ENCODE data around the gene POU2F2. TPM values are rescaled to one million over a fixed set of nuclear protein-coding genes. Genes with fewer than 3 reads are reported as not detected.

The POU2F2 gene
- total RNA-seq, 1 experiment from 2014 or later, result 61.9 TPM

- H3K79me2 ChIP-seq (ENCODE audit: low read length), result no peaks in the 10 kb centered on the region
- no peaks in the 10 kb centered on the region for H3K9me2 ChIP-seq (replicated peaks; ENCODE audit: insufficient read depth, low read length)
- H3K27ac ChIP-seq (ENCODE audit: low read length), result no peak overlapping the region
- H3K4me3 ChIP-seq (ENCODE audit: low read length), result no peak overlapping the region
- no peak overlapping the region for H3K9ac ChIP-seq (ENCODE audit: low read length)
- peaks cover 6% of the 10 kb centered on the region for H3K4me1 ChIP-seq (ENCODE audit: low read length)
- H2AFZ ChIP-seq (ENCODE audit: low read length), result no peak overlapping the region
- no peak for DNase-seq
- no peak overlapping the region for H3K4me2 ChIP-seq (ENCODE audit: low read depth, low read length, poor library complexity, severe bottlenecking)
- no peaks in the 10 kb centered on the region for H3K27me3 ChIP-seq (ENCODE audit: low read length)
- H4K20me1 ChIP-seq (ENCODE audit: insufficient read depth, low read depth, low read length), result 0 out of 2 replicates have a peak, but pooled peaks cover 3% of the 10 kb centered on the region
- H3K36me3 ChIP-seq (ENCODE audit: insufficient read depth, low read length), result no peaks in the 10 kb centered on the region
- no peaks in the 10 kb centered on the region for H3K9me3 ChIP-seq (ENCODE audit: low read length)
Observed at GRCh38 chr19:42152910-42153671, 20.8 kb upstream of the POU2F2 start.

- DNase-seq, result no peak
- Histone ChIP-seq H3K4me3 (ENCODE audit: low read length) (no peak overlapping the region), H3K9ac (ENCODE audit: low read length) (no peak overlapping the region), H3K4me1 (ENCODE audit: low read length) (peaks cover 6% of the 10 kb centered on the region), H3K27ac (ENCODE audit: low read length) (no peak overlapping the region), H3K9me3 (ENCODE audit: low read length) (no peaks in the 10 kb centered on the region), H3K4me2 (ENCODE audit: low read depth, low read length, poor library complexity, severe bottlenecking) (no peak overlapping the region), H2AFZ (ENCODE audit: low read length) (no peak overlapping the region), H4K20me1 (ENCODE audit: insufficient read depth, low read depth, low read length) (0 out of 2 replicates have a peak, but pooled peaks cover 7% of the 10 kb centered on the region), H3K27me3 (ENCODE audit: low read length) (no peaks in the 10 kb centered on the region), H3K9me2 (replicated peaks; ENCODE audit: insufficient read depth, low read length) (no peaks in the 10 kb centered on the region), H3K79me2 (ENCODE audit: low read length) (no peaks in the 10 kb centered on the region), H3K36me3 (ENCODE audit: insufficient read depth, low read length) (no peaks in the 10 kb centered on the region)
Observed at GRCh38 chr19:42151782-42152684, 19.8 kb upstream of the POU2F2 start.

DNA sequence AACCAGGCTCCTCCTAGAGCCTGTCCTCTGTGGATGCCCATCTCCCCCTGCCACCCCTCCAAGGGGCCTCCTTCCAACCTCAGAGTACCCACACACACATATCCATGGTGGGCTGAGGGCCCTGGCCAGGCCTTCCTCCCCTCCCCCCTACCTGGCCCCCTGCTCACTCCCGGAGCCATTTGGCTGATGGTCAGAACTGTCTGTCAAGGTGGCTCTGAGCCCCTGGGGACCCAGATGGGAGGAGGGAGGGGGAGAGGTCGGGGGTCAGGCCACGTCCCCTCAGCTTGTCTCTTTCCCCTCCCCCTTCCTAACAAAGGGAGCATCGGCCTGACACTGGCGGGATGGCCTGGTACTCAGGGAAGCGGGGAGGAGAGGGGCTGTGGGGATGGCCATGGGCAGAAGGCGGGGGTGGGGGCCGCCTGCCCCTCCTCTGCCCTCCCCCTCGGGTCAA, 18.7 kb upstream of the POU2F2 start:
- Histone ChIP-seq H3K4me1 (ENCODE audit: low read length) (peaks cover 6% of the 10 kb centered on the region), H3K4me3 (ENCODE audit: low read length) (no peak overlapping the region), H3K9me3 (ENCODE audit: low read length) (no peaks in the 10 kb centered on the region), H2AFZ (ENCODE audit: low read length) (no peak overlapping the region), H3K79me2 (ENCODE audit: low read length) (no peaks in the 10 kb centered on the region), H3K9me2 (replicated peaks; ENCODE audit: insufficient read depth, low read length) (no peaks in the 10 kb centered on the region), H3K27ac (ENCODE audit: low read length) (no peak overlapping the region), H3K4me2 (ENCODE audit: low read depth, low read length, poor library complexity, severe bottlenecking) (no peak overlapping the region), H4K20me1 (ENCODE audit: insufficient read depth, low read depth, low read length) (peaks cover 7% of the 10 kb centered on the region; the same call in 1 of the 2 replicates), H3K36me3 (ENCODE audit: insufficient read depth, low read length) (no peaks in the 10 kb centered on the region), H3K27me3 (ENCODE audit: low read length) (no peaks in the 10 kb centered on the region), H3K9ac (ENCODE audit: low read length) (no peak overlapping the region)
- DNase-seq, result no peak

DNA sequence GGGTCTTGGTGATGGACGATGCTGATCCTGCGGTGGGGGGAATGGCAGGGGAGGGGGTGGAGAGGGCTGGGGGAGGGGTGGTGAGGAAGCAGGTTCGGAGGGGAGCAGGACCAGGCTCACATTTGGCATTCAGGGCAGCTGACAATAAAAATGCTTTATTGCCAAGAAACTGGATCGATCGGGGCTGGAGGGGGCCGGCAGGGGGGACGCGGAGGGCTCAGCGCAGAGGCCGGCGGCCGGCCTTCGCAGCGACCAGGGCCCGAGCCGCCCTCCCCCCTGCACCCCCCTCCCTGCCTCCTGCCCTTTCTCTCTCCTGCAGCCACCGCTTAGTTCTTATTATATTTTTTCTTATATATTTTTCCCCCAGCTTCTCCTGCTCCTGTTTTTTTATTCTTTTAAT, 18.1 kb upstream of the POU2F2 start:
- H3K4me3 ChIP-seq (ENCODE audit: low read length), result no peak overlapping the region
- no peaks in the 10 kb centered on the region for H3K9me3 ChIP-seq (ENCODE audit: low read length)
- H3K36me3 ChIP-seq (ENCODE audit: insufficient read depth, low read length), result no peaks in the 10 kb centered on the region
- no peaks in the 10 kb centered on the region for H3K27me3 ChIP-seq (ENCODE audit: low read length)
- peaks cover 6% of the 10 kb centered on the region for H3K4me1 ChIP-seq (ENCODE audit: low read length)
- peaks cover 9% of the 10 kb centered on the region; the same call in 1 of the 2 replicates for H4K20me1 ChIP-seq (ENCODE audit: insufficient read depth, low read depth, low read length)
- no peak overlapping the region for H2AFZ ChIP-seq (ENCODE audit: low read length)
- H3K27ac ChIP-seq (ENCODE audit: low read length), result no peak overlapping the region
- no peaks in the 10 kb centered on the region for H3K9me2 ChIP-seq (replicated peaks; ENCODE audit: insufficient read depth, low read length)
- no peaks in the 10 kb centered on the region for H3K79me2 ChIP-seq (ENCODE audit: low read length)
- H3K9ac ChIP-seq (ENCODE audit: low read length), result no peak overlapping the region
- DNase-seq, result no peak
- H3K4me2 ChIP-seq (ENCODE audit: low read depth, low read length, poor library complexity, severe bottlenecking), result no peak overlapping the region

- H3K9me2 ChIP-seq (replicated peaks; ENCODE audit: insufficient read depth, low read length), result no peaks in the 10 kb centered on the region
- no peaks in the 10 kb centered on the region for H3K27me3 ChIP-seq (ENCODE audit: low read length)
- H3K4me3 ChIP-seq (ENCODE audit: low read length), result no peak overlapping the region
- H3K9ac ChIP-seq (ENCODE audit: low read length), result no peak overlapping the region
- H2AFZ ChIP-seq (ENCODE audit: low read length), result no peak overlapping the region
- peaks cover 2% of the 10 kb centered on the region for H3K4me1 ChIP-seq (ENCODE audit: low read length)
- H3K27ac ChIP-seq (ENCODE audit: low read length), result no peak overlapping the region
- H3K36me3 ChIP-seq (ENCODE audit: insufficient read depth, low read length), result no peaks in the 10 kb centered on the region
- H3K4me2 ChIP-seq (ENCODE audit: low read depth, low read length, poor library complexity, severe bottlenecking), result no peak overlapping the region
- no peaks in the 10 kb centered on the region for H3K79me2 ChIP-seq (ENCODE audit: low read length)
- peak; percentile 37 for DNase-seq
- H3K9me3 ChIP-seq (ENCODE audit: low read length), result no peaks in the 10 kb centered on the region
- peaks cover 11% of the 10 kb centered on the region; the same call in 1 of the 2 replicates for H4K20me1 ChIP-seq (ENCODE audit: insufficient read depth, low read depth, low read length)
Observed at GRCh38 chr19:42149447-42150202, 17.4 kb upstream of the POU2F2 start.

- no peak overlapping the region for H3K27ac ChIP-seq (ENCODE audit: low read length)
- H3K4me1 ChIP-seq (ENCODE audit: low read length), result no peaks in the 10 kb centered on the region
- no peaks in the 10 kb centered on the region for H3K9me3 ChIP-seq (ENCODE audit: low read length)
- peaks cover 18% of the 10 kb centered on the region; the same call in 1 of the 2 replicates for H4K20me1 ChIP-seq (ENCODE audit: insufficient read depth, low read depth, low read length)
- no peak overlapping the region for H3K4me2 ChIP-seq (ENCODE audit: low read depth, low read length, poor library complexity, severe bottlenecking)
- no peaks in the 10 kb centered on the region for H3K36me3 ChIP-seq (ENCODE audit: insufficient read depth, low read length)
- no peaks in the 10 kb centered on the region for H3K79me2 ChIP-seq (ENCODE audit: low read length)
- H3K4me3 ChIP-seq (ENCODE audit: low read length), result no peak overlapping the region
- H3K9me2 ChIP-seq (replicated peaks; ENCODE audit: insufficient read depth, low read length), result no peaks in the 10 kb centered on the region
- no peak overlapping the region for H3K9ac ChIP-seq (ENCODE audit: low read length)
- DNase-seq, result no peak
- H2AFZ ChIP-seq (ENCODE audit: low read length), result no peak overlapping the region
- H3K27me3 ChIP-seq (ENCODE audit: low read length), result no peaks in the 10 kb centered on the region
Observed at GRCh38 chr19:42148266-42148665, 16.0 kb upstream of the POU2F2 start.

DNA sequence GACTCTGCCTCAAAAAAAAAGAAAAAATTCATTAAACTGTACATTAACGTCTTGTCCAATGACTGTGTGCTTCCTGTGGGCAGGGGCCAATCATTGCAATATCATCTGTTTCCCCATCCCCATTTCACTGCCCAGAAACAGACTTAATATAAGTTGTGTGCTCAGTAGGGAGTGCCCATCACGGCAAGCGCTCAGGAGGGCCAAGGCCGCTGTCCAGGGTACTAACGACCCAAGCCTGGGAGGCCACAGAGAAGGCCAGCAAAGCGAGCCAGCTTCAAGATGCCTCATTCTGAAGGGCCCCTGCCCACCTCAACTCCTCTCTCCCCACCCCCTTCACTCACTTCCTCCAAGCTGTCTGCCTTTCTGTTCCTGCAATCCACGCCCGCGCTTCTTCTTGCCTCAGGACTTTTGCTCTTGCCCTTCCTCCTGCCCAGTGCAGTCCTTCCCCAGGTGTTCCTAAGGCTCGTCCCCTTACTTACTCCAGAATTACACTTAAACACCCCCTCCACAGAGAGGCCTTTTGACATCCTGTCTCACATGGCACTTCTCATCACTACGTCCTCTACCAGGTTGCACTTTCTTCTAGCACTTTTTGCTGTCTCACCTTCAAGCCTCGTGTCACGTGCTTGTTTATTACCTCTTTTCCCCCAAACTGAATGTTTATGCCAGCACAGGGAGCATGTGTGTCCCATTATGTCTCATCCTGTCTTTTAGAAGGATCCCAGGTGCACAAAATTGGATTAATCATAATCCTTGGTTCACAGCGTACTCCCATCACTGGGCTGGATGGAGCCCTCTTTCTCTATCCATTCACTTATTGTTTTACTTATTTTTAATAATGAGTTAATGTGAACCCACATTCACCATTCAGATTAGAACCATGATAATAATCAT, 11.3 kb upstream of the POU2F2 start:
- no peak overlapping the region for H3K9ac ChIP-seq (ENCODE audit: low read length)
- no peak overlapping the region for H3K27ac ChIP-seq (ENCODE audit: low read length)
- H3K9me2 ChIP-seq (replicated peaks; ENCODE audit: insufficient read depth, low read length), result no peaks in the 10 kb centered on the region
- H3K9me3 ChIP-seq (ENCODE audit: low read length), result no peaks in the 10 kb centered on the region
- DNase-seq, result peak; percentile 49
- H3K4me3 ChIP-seq (ENCODE audit: low read length), result no peak overlapping the region
- H3K4me1 ChIP-seq (ENCODE audit: low read length), result no peaks in the 10 kb centered on the region
- no peaks in the 10 kb centered on the region for H3K79me2 ChIP-seq (ENCODE audit: low read length)
- no peaks in the 10 kb centered on the region for H3K27me3 ChIP-seq (ENCODE audit: low read length)
- peaks cover 16% of the 10 kb centered on the region; the same call in 1 of the 2 replicates for H4K20me1 ChIP-seq (ENCODE audit: insufficient read depth, low read depth, low read length)
- no peak overlapping the region for H3K4me2 ChIP-seq (ENCODE audit: low read depth, low read length, poor library complexity, severe bottlenecking)
- H2AFZ ChIP-seq (ENCODE audit: low read length), result no peak overlapping the region
- no peaks in the 10 kb centered on the region for H3K36me3 ChIP-seq (ENCODE audit: insufficient read depth, low read length)

All from Karpas-422 (cell line).